WTC11 (cell line): Measurements from ENCODE around the gene CLTB. TPM values are rescaled to one million over a fixed set of nuclear protein-coding genes. Genes with fewer than 3 reads are reported as not detected.

Source experiments
- ATAC-seq: fragments of 200-7000 bp; cut with Tn5 transposase; 2 replicates; pipeline ENCODE4 v1.10.0; 2021; ENCODE audit warnings: mild to moderate bottlenecking, moderate library complexity
- CTCF ChIA-PET: fragments of 300-600 bp; sonication (Branson Sonifier 250); formaldehyde crosslinking; loops from one replicate; lab custom pipeline; 2021; ENCODE audit warnings: antibody characterized with exemption; lab: Charles Lee
- POLR2A ChIA-PET: fragments of 350-600 bp; sonication (Branson Sonifier 250); formaldehyde crosslinking; loops from one replicate; lab custom pipeline; 2021; ENCODE audit warnings: antibody characterized with exemption; lab: Charles Lee
- DNase-seq: peaks from one replicate; pipeline ENCODE4 v3.0.0; 2021; ENCODE audit warnings: low spot score
- H3K27ac Mint-ChIP-seq: 2 replicates; pipeline ENCODE4 v1.8.0; 2021; ENCODE audit warnings: mixed read lengths
- H3K27me3 Mint-ChIP-seq: 2 replicates; pipeline ENCODE4 v1.8.0; 2021; ENCODE audit warnings: low read depth, mild to moderate bottlenecking, moderate library complexity, mixed read lengths
- H3K36me3 Mint-ChIP-seq: 2 replicates; pipeline ENCODE4 v1.8.0; 2021; ENCODE audit warnings: mixed read lengths
- H3K4me1 Mint-ChIP-seq: 2 replicates; pipeline ENCODE4 v1.8.0; 2022; ENCODE audit warnings: mixed read lengths
- H3K4me3 Mint-ChIP-seq: 2 replicates; pipeline ENCODE4 v1.8.0; 2021; ENCODE audit warnings: mild to moderate bottlenecking, moderate library complexity, mixed read lengths
- H3K9me3 Mint-ChIP-seq: 2 replicates; pipeline ENCODE4 v1.8.0; 2021; ENCODE audit warnings: mixed read lengths
- ARID4B ChIP-seq: sonication (generic); formaldehyde crosslinking; IDR thresholded peaks from 2 replicates; pipeline ENCODE4 v1.8.0; 2023; ENCODE audit warnings: missing genetic modification reagents, mild to moderate bottlenecking, borderline replicate concordance
- ATF1 ChIP-seq: sonication (generic); formaldehyde crosslinking; IDR thresholded peaks from 2 replicates; pipeline ENCODE4 v1.8.1; 2023; ENCODE audit warnings: mild to moderate bottlenecking, moderate library complexity, missing genetic modification reagents
- ATF6 ChIP-seq: sonication (generic); formaldehyde crosslinking; IDR thresholded peaks from 2 replicates; pipeline ENCODE4 v1.8.1; 2023; ENCODE audit warnings: mild to moderate bottlenecking, missing genetic modification reagents
- CREB1 ChIP-seq: sonication (generic); formaldehyde crosslinking; IDR thresholded peaks from 2 replicates; pipeline ENCODE4 v1.8.0; 2023; ENCODE audit warnings: mild to moderate bottlenecking, missing genetic modification reagents
- CREM ChIP-seq: sonication (generic); formaldehyde crosslinking; IDR thresholded peaks from 2 replicates; pipeline ENCODE4 v1.8.1; 2022; ENCODE audit warnings: mild to moderate bottlenecking, missing genetic modification reagents, moderate library complexity
- CTCF ChIP-seq: fragments of 200-600 bp; IDR thresholded peaks from 2 replicates; pipeline ENCODE4 v1.8.0; 2022; ENCODE audit warnings: antibody characterized with exemption
- ELF4 ChIP-seq: sonication (generic); formaldehyde crosslinking; IDR thresholded peaks from 2 replicates; pipeline ENCODE4 v1.8.1; 2022; ENCODE audit warnings: low read depth, mild to moderate bottlenecking, moderate library complexity, missing genetic modification reagents
- FOXK1 ChIP-seq: sonication (generic); formaldehyde crosslinking; IDR thresholded peaks from 2 replicates; pipeline ENCODE4 v1.8.0; 2022; ENCODE audit warnings: mild to moderate bottlenecking, moderate library complexity, missing genetic modification reagents
- HMGA2 ChIP-seq: fragments of 250-450 bp; sonication (Bioruptor Pico); IDR thresholded peaks from 2 replicates; pipeline ENCODE4 v1.4.0; 2021; ENCODE audit warnings: mild to moderate bottlenecking, moderate library complexity
- IRF2 ChIP-seq: sonication (generic); formaldehyde crosslinking; IDR thresholded peaks from 2 replicates; pipeline ENCODE4 v1.8.0; 2022; ENCODE audit warnings: low read depth, missing genetic modification reagents, borderline replicate concordance
- MAX ChIP-seq: sonication (generic); formaldehyde crosslinking; IDR thresholded peaks from 2 replicates; pipeline ENCODE4 v1.8.0; 2022; ENCODE audit warnings: mild to moderate bottlenecking, missing genetic modification reagents
- MLX ChIP-seq: sonication (generic); formaldehyde crosslinking; IDR thresholded peaks from 2 replicates; pipeline ENCODE4 v1.8.1; 2023; ENCODE audit warnings: mild to moderate bottlenecking, missing genetic modification reagents, moderate library complexity
- MXD4 ChIP-seq: fragments of 250-450 bp; sonication (Bioruptor Pico); IDR thresholded peaks from 2 replicates; pipeline ENCODE4 v1.8.0; 2021; ENCODE audit warnings: mild to moderate bottlenecking, moderate library complexity, borderline replicate concordance
- NR3C1 ChIP-seq: sonication (generic); formaldehyde crosslinking; conservative IDR thresholded peaks from 2 replicates; pipeline ENCODE4 v1.8.1; 2023; ENCODE audit warnings: low read depth, mild to moderate bottlenecking, missing genetic modification reagents
- OVOL2 ChIP-seq: fragments of 250-450 bp; sonication (Bioruptor Pico); IDR thresholded peaks from 2 replicates; pipeline ENCODE4 v1.9.0; 2021; ENCODE audit warnings: mild to moderate bottlenecking, borderline replicate concordance
- PRRX2 ChIP-seq: fragments of 250-450 bp; sonication (Bioruptor Pico); IDR thresholded peaks from 2 replicates; pipeline ENCODE4 v1.8.0; 2021; ENCODE audit warnings: mild to moderate bottlenecking
- RELA ChIP-seq: sonication (generic); formaldehyde crosslinking; IDR thresholded peaks from 2 replicates; pipeline ENCODE4 v1.8.1; 2022; ENCODE audit warnings: missing genetic modification reagents, mild to moderate bottlenecking, borderline replicate concordance
- SMAD3 ChIP-seq: sonication (generic); formaldehyde crosslinking; IDR thresholded peaks from 2 replicates; pipeline ENCODE4 v1.8.0; 2022; ENCODE audit warnings: missing genetic modification reagents, mild to moderate bottlenecking, borderline replicate concordance
- SOX15 ChIP-seq: fragments of 250-450 bp; sonication (Bioruptor Pico); IDR thresholded peaks from 2 replicates; pipeline ENCODE4 v1.9.0; 2021; ENCODE audit warnings: mild to moderate bottlenecking
- ZBTB21 ChIP-seq: sonication (generic); formaldehyde crosslinking; IDR thresholded peaks from 2 replicates; pipeline ENCODE4 v1.8.1; 2023; ENCODE audit warnings: mild to moderate bottlenecking, missing genetic modification reagents, borderline replicate concordance
- ZNF138 ChIP-seq: sonication (generic); formaldehyde crosslinking; conservative IDR thresholded peaks from 2 replicates; pipeline ENCODE4 v1.8.1; 2022; ENCODE audit warnings: mild to moderate bottlenecking, moderate library complexity, missing genetic modification reagents
- ZNF232 ChIP-seq: sonication (generic); formaldehyde crosslinking; IDR thresholded peaks from 2 replicates; pipeline ENCODE4 v1.8.0; 2022; ENCODE audit warnings: mild to moderate bottlenecking, missing genetic modification reagents
- ZNF263 ChIP-seq: sonication (generic); formaldehyde crosslinking; IDR thresholded peaks from 2 replicates; pipeline ENCODE4 v1.8.1; 2022; ENCODE audit warnings: low read depth, mild to moderate bottlenecking, moderate library complexity, missing genetic modification reagents
- ZNF512 ChIP-seq: sonication (generic); formaldehyde crosslinking; IDR thresholded peaks from 2 replicates; pipeline ENCODE4 v1.8.1; 2022; ENCODE audit warnings: missing genetic modification reagents, borderline replicate concordance
- total RNA-seq: library from RNA; stranded (reverse); gene quantifications from 3 replicates; pipeline ENCODE4 v1.2.3, GENCODE V29; 2021

The CLTB gene
- total RNA-seq, 1 experiment from 2014 or later, result 33.8 TPM

GRCh38 chr5:176392526-176392925, 23.8 kb downstream of the CLTB start:
- POLR2A ChIA-PET, result no interaction called here
- CTCF ChIA-PET, result interaction anchor here (4.2 kb wide), 1 partner anchor 13 kb away, joined by 22 read pairs; no protein-coding TSS in a partner anchor
- ATAC-seq (no peak), DNase-seq (no peak)
- Mint-ChIP-seq H3K9me3 (no peaks in the 10 kb centered on the region), H3K27me3 (no peaks in the 10 kb centered on the region; the same call in 1 of the 2 replicates), H3K36me3 (no peaks in the 10 kb centered on the region; the same call in 1 of the 2 replicates), H3K4me3 (no peak overlapping the region), H3K27ac (no peak overlapping the region), H3K4me1 (peaks cover 7% of the 10 kb centered on the region)
- no peak for TF ChIP-seq ARID4B (CRISPR knock-in tag)
- TF ChIP-seq ELF4 (CRISPR knock-in tag), result no peak
- no peak for TF ChIP-seq CREM
- no peak for TF ChIP-seq ZBTB21 (CRISPR knock-in tag)
- TF ChIP-seq CREB1 (CRISPR knock-in tag), result no peak
- TF ChIP-seq FOXK1, result no peak
- no peak for TF ChIP-seq IRF2 (CRISPR knock-in tag)
- TF ChIP-seq HMGA2 (CRISPR knock-in tag), result no peak
- no peak for TF ChIP-seq ZNF263 (CRISPR knock-in tag)
- no peak for TF ChIP-seq CTCF
- no peak for TF ChIP-seq ATF1 (CRISPR knock-in tag)
- no peak for TF ChIP-seq OVOL2 (CRISPR knock-in tag)
- TF ChIP-seq ZNF138 (CRISPR knock-in tag), result no peak
- no peak for TF ChIP-seq MLX (CRISPR knock-in tag)

GRCh38 chr5:176391999-176392398, 24.3 kb downstream of the CLTB start:
- POLR2A ChIA-PET, result no interaction called here
- H3K27me3 Mint-ChIP-seq, result no peaks in the 10 kb centered on the region; the same call in 1 of the 2 replicates
- H3K27ac Mint-ChIP-seq, result no peak overlapping the region; the same call in 1 of the 2 replicates
- peaks cover 12% of the 10 kb centered on the region for H3K4me1 Mint-ChIP-seq
- CTCF ChIA-PET, result interaction anchor here (1.0 to 4.2 kb wide), 3 partner anchors 13 to 56 kb away, joined by 3 to 22 read pairs (median 4); partner anchors contain the start of gene FAF2
- DNase-seq (no peak), ATAC-seq (no peak)
- no peaks in the 10 kb centered on the region for H3K9me3 Mint-ChIP-seq
- H3K36me3 Mint-ChIP-seq, result no peaks in the 10 kb centered on the region; the same call in 1 of the 2 replicates
- H3K4me3 Mint-ChIP-seq, result no peak overlapping the region
- TF ChIP-seq CREM (no peak), ATF1 (CRISPR knock-in tag) (no peak), MAX (CRISPR knock-in tag) (no peak), NR3C1 (CRISPR knock-in tag) (no peak), HMGA2 (CRISPR knock-in tag) (no peak), ZNF512 (CRISPR knock-in tag) (no peak), CREB1 (CRISPR knock-in tag) (no peak), MXD4 (CRISPR knock-in tag) (no peak), PRRX2 (CRISPR knock-in tag) (no peak), RELA (CRISPR knock-in tag) (no peak), SMAD3 (CRISPR knock-in tag) (no peak), SOX15 (CRISPR knock-in tag) (no peak), ATF6 (CRISPR knock-in tag) (no peak), ZNF232 (CRISPR knock-in tag) (no peak)
